Fibroblast of skin of left quadriceps (primary cell): ENCODE measurements around the gene PIN1.

Experiments
- DNase-seq, 2 experiments: peaks; one replicate each; pipeline ENCODE4 v3.0.0-alpha.2; 2013; ENCODE audit warnings: low read depth in 2 of 2

Gene PIN1

GRCh38 chr19:9856609-9857008 is 21.5 kb downstream of the PIN1 start:
- no peak for DNase-seq

- DNase-seq = no peak
These were observed 22.1 kb downstream of the PIN1 start for GRCh38 chr19:9857076-9857721.

- DNase-seq = no peak
These were observed 23.0 kb downstream of the PIN1 start for GRCh38 chr19:9857920-9858746.

- no peak for DNase-seq
These were observed 23.6 kb downstream of the PIN1 start for GRCh38 chr19:9858766-9859165.

- no peak for DNase-seq
These were observed 25.3 kb downstream of the PIN1 start for GRCh38 chr19:9860407-9860806.

GRCh38 chr19:9861503-9861902 is 26.4 kb downstream of the PIN1 start:
- no peak for DNase-seq

- no peak for DNase-seq
These were observed 27.8 kb downstream of the PIN1 start for GRCh38 chr19:9862938-9863337.

- no peak for DNase-seq
These were observed 28.6 kb downstream of the PIN1 start for GRCh38 chr19:9863759-9864158.

GRCh38 chr19:9865732-9866501 is 30.8 kb downstream of the PIN1 start:
- no peak for DNase-seq

GRCh38 chr19:9868983-9869617 is 34.0 kb downstream of the PIN1 start:
- no peak for DNase-seq

GRCh38 chr19:9871626-9872338 is 36.7 kb downstream of the PIN1 start:
- no peak for DNase-seq

GRCh38 chr19:9872618-9873242 is 37.6 kb downstream of the PIN1 start:
- DNase-seq = no peak

- no peak for DNase-seq
These were observed 40.0 kb downstream of the PIN1 start for GRCh38 chr19:9875031-9875627.

- no peak for DNase-seq
These were observed 40.7 kb downstream of the PIN1 start for GRCh38 chr19:9875796-9876195.

GRCh38 chr19:9877780-9878510 is 42.8 kb downstream of the PIN1 start:
- peak; percentile 33 to 35 for DNase-seq

GRCh38 chr19:9878511-9879196 is 43.5 kb downstream of the PIN1 start:
- no peak for DNase-seq

GRCh38 chr19:9881720-9882119 is 46.6 kb downstream of the PIN1 start:
- no peak for DNase-seq

GRCh38 chr19:9883231-9883758 is 48.2 kb downstream of the PIN1 start:
- DNase-seq = no peak

GRCh38 chr19:9883764-9884163 is 48.6 kb downstream of the PIN1 start:
- DNase-seq = no peak
